GM10266 (cell line): ENCODE results near the gene MGA.

Source experiments
- DNase-seq: peaks from one replicate; pipeline ENCODE4 v3.0.0; 2012; ENCODE audit errors: extremely low spot score
- CTCF ChIP-seq: IDR thresholded peaks from 2 replicates; pipeline ENCODE4 v1.5.1; 2012; ENCODE audit warnings: mild to moderate bottlenecking, low read depth; ENCODE audit not compliant: control insufficient read depth, insufficient read depth; ENCODE audit errors: missing control alignments

Gene MGA

GRCh38 chr15:41820791-41821423 lies 160.7 kb downstream of the MGA start:
- DNase-seq: no peak

GRCh38 chr15:41821831-41822230 lies 161.6 kb downstream of the MGA start:
- no peak for DNase-seq
- no peak for TF ChIP-seq CTCF

More at GRCh38 chr15:41820791-41821423, 160.7 kb downstream of the MGA start:
- no peak for TF ChIP-seq CTCF

- no peak for DNase-seq
- no peak for TF ChIP-seq CTCF
These were observed 162.3 kb downstream of the MGA start for GRCh38 chr15:41822471-41822870.
